Sigmoid colon (tissue), 4 donors: ENCODE data around the gene LRRIQ3.

ENCODE experiments used
- CTCF ChIP-seq, 4 experiments: fragments of 450-650 bp in 3 of 4; fragments of 200-600 bp in 1 of 4; IDR thresholded peaks; one replicate each; pipeline ENCODE4 v1.5.1; 2016 to 2019; ENCODE audit warnings: antibody characterized with exemption in 4 of 4, mild to moderate bottlenecking in 3 of 4, moderate library complexity in 2 of 4
- EP300 ChIP-seq, 4 donors: sonication (generic); formaldehyde crosslinking; IDR thresholded peaks; one replicate each; pipeline ENCODE4 v1.6.1; 2017; ENCODE audit warnings: antibody characterized with exemption in 4 of 4
- POLR2A ChIP-seq, 2 donors: fragments of 450-650 bp; IDR thresholded peaks; one replicate each; pipeline ENCODE4 v1.6.1; 2016; ENCODE audit warnings: antibody characterized with exemption in 2 of 2, mild to moderate bottlenecking in 2 of 2, moderate library complexity in 2 of 2
- POLR2AphosphoS5 ChIP-seq, 4 donors: sonication (generic); formaldehyde crosslinking; IDR thresholded peaks; one replicate each; pipeline ENCODE4 v1.6.1; 2017; ENCODE audit warnings: antibody characterized with exemption in 4 of 4

GRCh38 chr1:74235153-74235552 is 37.2 kb upstream of the LRRIQ3 start, which contains the start of gene TNNI3K:
- TF ChIP-seq CTCF (IDR thresholded peaks at IDR 0.05) (no peak), POLR2AphosphoS5 (IDR thresholded peaks at IDR 0.05) (no peak), POLR2A (IDR thresholded peaks at IDR 0.05) (no peak), EP300 (IDR thresholded peaks at IDR 0.05) (no peak)
